Measurements from ENCODE around the gene DIAPH1.

Gene DIAPH1

DNA sequence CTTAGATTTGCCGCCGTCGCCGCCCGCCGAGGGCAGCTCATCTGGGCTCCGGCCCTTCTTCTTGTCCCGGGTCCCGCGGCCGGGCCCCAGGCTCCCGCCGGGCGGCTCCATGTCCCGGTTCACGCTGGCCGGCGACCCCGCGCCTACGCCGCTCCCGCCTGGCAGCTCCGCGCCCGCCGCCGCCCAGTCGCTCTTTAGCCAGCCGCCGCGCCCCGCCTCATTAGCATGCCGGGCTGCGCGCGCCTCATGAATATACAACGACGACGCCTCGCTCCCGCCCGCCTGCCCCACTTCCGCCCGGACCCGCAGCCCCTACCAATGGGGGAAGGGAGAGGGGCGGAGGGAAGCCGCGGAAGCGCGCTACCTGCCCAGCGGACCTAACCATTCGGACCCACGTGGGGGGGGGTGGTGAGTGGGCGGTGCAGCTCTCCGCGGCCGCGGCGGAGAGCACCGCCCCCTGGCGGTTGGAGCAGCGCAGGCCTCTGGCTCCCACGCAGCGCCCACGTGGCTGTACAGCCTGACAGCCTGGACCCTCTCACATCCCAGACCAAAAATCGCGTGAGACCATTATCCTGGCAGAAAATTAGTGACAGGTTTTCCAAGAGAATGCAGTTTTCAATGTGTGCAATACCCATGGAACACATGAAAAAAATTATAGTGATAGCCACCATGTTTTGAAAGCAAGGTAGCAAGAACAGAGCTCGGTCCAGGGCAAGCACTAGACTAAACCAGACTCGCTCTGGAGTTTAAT, at the start of gene DIAPH1:
Gene DIAPH1, minus strand, starts transcription at position 197 of the 751 bp plus-strand sequence. Its CDS starts 86 bp downstream, at position 111.
- Histone ChIP-seq H3K4me1 (ENCODE audit: control insufficient read depth, insufficient read depth, low read length) (no peaks in the 10 kb centered on the region), H3K9ac (ENCODE audit: low read length) (peak within 1 kb of the TSS; percentile 70), H3K4me3 (ENCODE audit: low read length) (peak within 1 kb of the TSS; percentile 76), H3K27me3 (ENCODE audit: control insufficient read depth, insufficient read depth, low read length) (no peaks in the 10 kb centered on the region), H3K27ac (ENCODE audit: low read depth, low read length) (peak within 1 kb of the TSS; percentile 38), H3K36me3 (ENCODE audit: control insufficient read depth, insufficient read depth, low read length) (peaks cover 8% of the 10 kb centered on the region)

DNA sequence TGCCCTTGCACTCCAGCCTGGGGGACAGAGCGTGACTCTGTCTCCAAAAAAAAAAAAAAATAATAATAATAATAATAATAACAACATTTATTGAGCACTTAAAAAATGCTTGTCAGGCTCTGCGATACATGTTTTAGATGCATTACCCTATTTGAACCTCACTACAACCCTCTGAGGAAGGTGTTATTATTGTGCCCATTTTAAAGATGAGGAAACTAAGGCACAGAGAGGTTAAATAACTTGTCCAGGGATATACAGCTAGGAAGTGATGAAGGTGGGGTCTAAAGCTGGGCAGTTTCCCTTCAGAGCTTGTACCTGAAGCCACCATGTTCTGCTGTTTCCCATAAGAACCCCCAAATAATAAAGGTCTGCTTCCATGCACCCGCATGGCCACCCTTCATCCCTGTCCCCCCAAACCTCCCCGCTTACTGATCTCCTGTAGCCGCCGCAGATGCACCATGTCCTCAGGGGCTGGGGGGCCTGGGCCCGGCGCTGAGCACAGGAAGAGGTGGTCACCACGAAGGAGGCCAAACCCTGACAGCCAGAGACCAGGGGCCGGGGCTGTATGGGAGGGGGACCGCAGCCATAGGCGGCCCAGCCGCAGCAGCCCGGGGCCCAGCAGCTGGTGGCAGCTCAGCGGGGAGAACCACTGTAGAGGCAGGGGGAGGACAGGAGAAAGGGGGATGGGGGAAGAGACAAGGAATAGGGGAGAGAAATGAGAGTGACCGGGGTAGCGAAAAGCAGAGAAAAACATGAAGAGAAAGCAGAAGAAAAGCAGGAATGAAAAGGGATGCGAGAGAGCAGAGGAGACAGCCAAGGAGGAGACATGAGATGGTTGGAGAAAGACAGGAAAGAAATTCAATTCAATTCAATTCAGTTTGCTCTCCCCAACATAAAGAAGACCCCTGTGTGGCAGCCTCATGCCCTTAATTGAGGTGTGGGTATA, 47.5 kb upstream of the DIAPH1 start:
- Histone ChIP-seq H3K4me3 (ENCODE audit: low read length) (no peak overlapping the region), H3K4me1 (ENCODE audit: control insufficient read depth, insufficient read depth, low read length) (no peaks in the 10 kb centered on the region), H3K9ac (ENCODE audit: low read length) (no peak overlapping the region), H3K27ac (ENCODE audit: low read depth, low read length) (no peak overlapping the region), H3K36me3 (ENCODE audit: control insufficient read depth, insufficient read depth, low read length) (no peaks in the 10 kb centered on the region), H3K27me3 (ENCODE audit: control insufficient read depth, insufficient read depth, low read length) (no peaks in the 10 kb centered on the region)

DNA sequence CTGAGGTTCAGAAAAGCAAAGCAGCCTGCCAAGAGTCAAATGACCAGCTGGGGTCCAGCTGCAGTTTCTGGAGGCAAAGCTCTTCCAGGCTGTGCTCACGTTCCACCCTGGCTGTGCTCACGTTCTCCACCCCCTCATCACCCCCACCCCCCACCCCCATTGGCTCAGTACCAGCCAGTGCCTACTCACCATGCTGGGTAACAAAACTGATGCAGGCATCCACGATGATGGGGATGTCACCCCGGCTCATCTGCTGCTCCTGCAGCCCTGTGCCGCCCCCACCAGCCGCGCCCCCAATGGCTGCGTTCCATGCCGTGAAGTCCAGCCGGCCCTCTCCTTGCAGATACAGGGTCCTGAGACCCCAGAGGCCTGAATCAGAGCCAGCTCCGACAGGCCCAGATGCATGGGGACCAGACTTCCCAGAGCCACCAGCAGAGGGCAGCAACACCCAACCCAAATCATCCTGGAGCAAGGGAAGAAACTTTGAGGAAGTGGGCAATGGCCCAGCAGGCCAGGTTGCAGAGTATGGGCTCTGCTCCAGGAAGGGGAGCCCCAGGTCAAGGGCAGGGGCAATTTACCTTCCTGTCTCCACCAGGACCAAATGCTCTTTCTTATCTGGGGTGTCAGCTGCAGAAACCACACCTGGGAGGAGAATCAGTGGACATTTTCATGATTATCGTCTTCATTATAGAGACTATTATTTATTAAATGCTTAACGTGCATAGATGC, 46.1 kb upstream of the DIAPH1 start:
- H3K4me1 ChIP-seq (ENCODE audit: control insufficient read depth, insufficient read depth, low read length), result no peaks in the 10 kb centered on the region
- H3K27ac ChIP-seq (ENCODE audit: low read depth, low read length), result no peak overlapping the region
- H3K36me3 ChIP-seq (ENCODE audit: control insufficient read depth, insufficient read depth, low read length), result no peaks in the 10 kb centered on the region

GRCh38 chr5:141663506-141663905, 44.7 kb upstream of the DIAPH1 start:
- H3K9ac ChIP-seq (ENCODE audit: low read length), result no peak overlapping the region
- no peaks in the 10 kb centered on the region for H3K36me3 ChIP-seq (ENCODE audit: control insufficient read depth, insufficient read depth, low read length)
- no peaks in the 10 kb centered on the region for H3K27me3 ChIP-seq (ENCODE audit: control insufficient read depth, insufficient read depth, low read length)
- H3K4me1 ChIP-seq (ENCODE audit: control insufficient read depth, insufficient read depth, low read length), result no peaks in the 10 kb centered on the region
- no peak overlapping the region for H3K27ac ChIP-seq (ENCODE audit: low read depth, low read length)
- no peak overlapping the region for H3K4me3 ChIP-seq (ENCODE audit: low read length)

More for the DNA sequence above, 46.1 kb upstream of the DIAPH1 start:
- no peaks in the 10 kb centered on the region for H3K27me3 ChIP-seq (ENCODE audit: control insufficient read depth, insufficient read depth, low read length)
- no peak overlapping the region for H3K4me3 ChIP-seq (ENCODE audit: low read length)
- H3K9ac ChIP-seq (ENCODE audit: low read length), result no peak overlapping the region

- Histone ChIP-seq H3K27ac (ENCODE audit: low read depth, low read length) (no peak overlapping the region), H3K36me3 (ENCODE audit: control insufficient read depth, insufficient read depth, low read length) (no peaks in the 10 kb centered on the region), H3K4me1 (ENCODE audit: control insufficient read depth, insufficient read depth, low read length) (no peaks in the 10 kb centered on the region), H3K4me3 (ENCODE audit: low read length) (no peak overlapping the region), H3K9ac (ENCODE audit: low read length) (no peak overlapping the region), H3K27me3 (ENCODE audit: control insufficient read depth, insufficient read depth, low read length) (no peaks in the 10 kb centered on the region)
Observed at GRCh38 chr5:141662028-141662427, 43.2 kb upstream of the DIAPH1 start.

DNA sequence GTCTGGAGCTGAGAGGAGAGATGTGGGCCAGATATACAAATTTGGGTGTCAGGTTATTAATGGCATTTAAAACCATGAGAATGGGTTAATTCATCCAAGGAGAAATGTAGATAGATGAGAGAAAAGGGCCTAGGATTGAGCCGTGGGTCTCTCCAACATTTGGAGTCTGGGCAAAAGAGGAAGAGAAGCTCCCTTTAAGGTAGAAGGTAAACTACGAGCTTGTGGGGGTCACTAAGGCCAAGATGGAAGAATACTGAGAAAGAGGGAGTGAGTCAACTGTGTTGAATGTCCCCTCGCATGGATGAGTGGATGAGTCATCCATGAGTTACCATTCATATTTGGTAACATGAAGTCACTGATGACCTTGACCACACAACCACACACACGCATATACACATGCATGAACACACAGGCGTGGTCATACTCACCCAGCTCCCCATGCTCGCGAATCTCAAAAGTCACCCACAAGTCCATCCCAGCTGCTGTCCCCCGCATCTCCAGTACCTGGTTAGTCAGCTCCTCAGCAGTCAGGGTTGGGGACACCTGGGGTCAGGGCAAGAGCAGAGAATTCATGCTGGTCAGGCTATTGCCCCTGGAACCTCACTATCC, 39.2 kb upstream of the DIAPH1 start:
- no peak overlapping the region for H3K4me3 ChIP-seq (ENCODE audit: low read length)
- H3K27me3 ChIP-seq (ENCODE audit: control insufficient read depth, insufficient read depth, low read length), result no peaks in the 10 kb centered on the region
- H3K9ac ChIP-seq (ENCODE audit: low read length), result no peak overlapping the region
- no peak overlapping the region for H3K27ac ChIP-seq (ENCODE audit: low read depth, low read length)
- H3K36me3 ChIP-seq (ENCODE audit: control insufficient read depth, insufficient read depth, low read length), result peaks cover 4% of the 10 kb centered on the region
- H3K4me1 ChIP-seq (ENCODE audit: control insufficient read depth, insufficient read depth, low read length), result no peaks in the 10 kb centered on the region

GRCh38 chr5:141657404-141657803, 38.6 kb upstream of the DIAPH1 start:
- H3K36me3 ChIP-seq (ENCODE audit: control insufficient read depth, insufficient read depth, low read length), result peaks cover 4% of the 10 kb centered on the region

DNA sequence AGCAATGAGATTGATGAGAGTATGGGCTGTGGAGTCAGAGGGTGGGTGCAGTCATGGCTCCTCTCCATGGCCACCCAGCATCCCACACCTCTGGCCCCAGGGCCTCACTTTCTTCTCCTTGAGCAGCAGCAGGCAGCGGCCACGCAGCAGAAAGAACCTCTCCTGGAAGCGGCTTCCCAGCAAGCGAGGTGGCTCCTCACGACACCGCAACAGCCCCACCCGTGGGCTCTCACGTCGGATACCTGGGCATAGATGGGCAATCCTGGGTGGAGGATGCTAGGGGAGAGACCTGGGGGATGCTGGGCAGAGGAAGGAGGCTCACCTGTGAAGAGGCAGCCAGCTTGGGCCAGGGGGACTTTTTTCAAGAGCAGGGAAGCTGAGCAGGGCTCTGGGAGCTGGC, 37.6 kb upstream of the DIAPH1 start:
- H3K27ac ChIP-seq (ENCODE audit: low read depth, low read length), result no peak overlapping the region
- no peak overlapping the region for H3K9ac ChIP-seq (ENCODE audit: low read length)
- H3K36me3 ChIP-seq (ENCODE audit: control insufficient read depth, insufficient read depth, low read length), result peaks cover 4% of the 10 kb centered on the region
- H3K27me3 ChIP-seq (ENCODE audit: control insufficient read depth, insufficient read depth, low read length), result no peaks in the 10 kb centered on the region
- no peak overlapping the region for H3K4me3 ChIP-seq (ENCODE audit: low read length)
- no peaks in the 10 kb centered on the region for H3K4me1 ChIP-seq (ENCODE audit: control insufficient read depth, insufficient read depth, low read length)

More at GRCh38 chr5:141657404-141657803, 38.6 kb upstream of the DIAPH1 start:
- H3K4me1 ChIP-seq (ENCODE audit: control insufficient read depth, insufficient read depth, low read length), result no peaks in the 10 kb centered on the region
- H3K27ac ChIP-seq (ENCODE audit: low read depth, low read length), result no peak overlapping the region
- no peak overlapping the region for H3K4me3 ChIP-seq (ENCODE audit: low read length)
- no peak overlapping the region for H3K9ac ChIP-seq (ENCODE audit: low read length)
- no peaks in the 10 kb centered on the region for H3K27me3 ChIP-seq (ENCODE audit: control insufficient read depth, insufficient read depth, low read length)

- H3K36me3 ChIP-seq (ENCODE audit: control insufficient read depth, insufficient read depth, low read length), result peaks cover 4% of the 10 kb centered on the region
Observed at GRCh38 chr5:141655020-141655419, 36.2 kb upstream of the DIAPH1 start.

GRCh38 chr5:141654298-141654697, 35.5 kb upstream of the DIAPH1 start:
- H3K27me3 ChIP-seq (ENCODE audit: control insufficient read depth, insufficient read depth, low read length), result no peaks in the 10 kb centered on the region
- no peak overlapping the region for H3K4me3 ChIP-seq (ENCODE audit: low read length)
- H3K4me1 ChIP-seq (ENCODE audit: control insufficient read depth, insufficient read depth, low read length), result no peaks in the 10 kb centered on the region
- no peak overlapping the region for H3K9ac ChIP-seq (ENCODE audit: low read length)
- H3K27ac ChIP-seq (ENCODE audit: low read depth, low read length), result no peak overlapping the region
- H3K36me3 ChIP-seq (ENCODE audit: control insufficient read depth, insufficient read depth, low read length), result peaks cover 4% of the 10 kb centered on the region

More at GRCh38 chr5:141655020-141655419, 36.2 kb upstream of the DIAPH1 start:
- Histone ChIP-seq H3K27me3 (ENCODE audit: control insufficient read depth, insufficient read depth, low read length) (no peaks in the 10 kb centered on the region), H3K27ac (ENCODE audit: low read depth, low read length) (no peak overlapping the region), H3K4me3 (ENCODE audit: low read length) (no peak overlapping the region), H3K4me1 (ENCODE audit: control insufficient read depth, insufficient read depth, low read length) (no peaks in the 10 kb centered on the region), H3K9ac (ENCODE audit: low read length) (no peak overlapping the region)

GRCh38 chr5:141651728-141652105, 32.9 kb upstream of the DIAPH1 start:
- H3K4me1 ChIP-seq (ENCODE audit: control insufficient read depth, insufficient read depth, low read length), result no peaks in the 10 kb centered on the region
- no peak overlapping the region for H3K27ac ChIP-seq (ENCODE audit: low read depth, low read length)
- H3K36me3 ChIP-seq (ENCODE audit: control insufficient read depth, insufficient read depth, low read length), result peaks cover 7% of the 10 kb centered on the region
- peak overlapping the region; percentile 72 for H3K4me3 ChIP-seq (ENCODE audit: low read length)
- no peaks in the 10 kb centered on the region for H3K27me3 ChIP-seq (ENCODE audit: control insufficient read depth, insufficient read depth, low read length)
- H3K9ac ChIP-seq (ENCODE audit: low read length), result no peak overlapping the region

Measured in rectal smooth muscle tissue (tissue), 1 donor.